Keratinocyte (primary cell): ENCODE data around the gene PI4KA.

Experiments used
- CTCF ChIP-seq, 3 experiments: IDR thresholded peaks in 1 of 3; conservative IDR thresholded peaks in 1 of 3; optimal IDR thresholded peaks in 1 of 3; 2 replicates in 2 of 3; 3 replicates in 1 of 3; pipeline versions ENCODE3 to v1.5.1; 2011; ENCODE audit warnings: low read length in 3 of 3, mild to moderate bottlenecking in 3 of 3, moderate library complexity in 2 of 3, control low read depth in 1 of 3, inconsistent platforms in 1 of 3; ENCODE audit not compliant: insufficient read depth in 2 of 3; ENCODE audit errors: extremely low read depth in 1 of 3
- EZH2 ChIP-seq: IDR thresholded peaks from one replicate; pipeline ENCODE4 v1.6.1; 2012; ENCODE audit warnings: inconsistent platforms, mild to moderate bottlenecking, low read length, moderate library complexity

- TF ChIP-seq CTCF (optimal IDR thresholded peaks at IDR 0.05 in 1 of 3, IDR thresholded peaks at IDR 0.05 in 1 of 3, conservative IDR thresholded peaks at IDR 0.05 in 1 of 3; ENCODE audit: extremely low read depth in 1 of 3, insufficient read depth in 2 of 3, low read length in 3 of 3) (no peak), EZH2 (no peak)
Observed at GRCh38 chr22:20819471-20819870, 39.1 kb downstream of the PI4KA start.
